Astrocyte of the spinal cord (primary cell): ENCODE measurements around the gene CARNS1.

ENCODE experiments used
- DNase-seq: peaks from one replicate; pipeline ENCODE4 v3.0.0; 2011; ENCODE audit warnings: low read depth, low spot score
- H3K4me3 ChIP-seq: 2 replicates; pipeline ENCODE4 v1.5.1; 2011; ENCODE audit warnings: low read depth, mild to moderate bottlenecking, low read length, moderate library complexity
- CTCF ChIP-seq: IDR thresholded peaks from 2 replicates; pipeline ENCODE4 v1.5.1; 2012; ENCODE audit warnings: low read depth, mild to moderate bottlenecking, low read length, inconsistent platforms
- in situ Hi-C: cut with HindIII; loops from 2 replicates; pipeline ENCODE4 v1.10.0; 2017; ENCODE audit warnings: low sequenced_read_pairs

The CARNS1 gene

GRCh38 chr11:67415501-67416304 is at the start of gene CARNS1:
TSS of gene CARNS1 (plus strand) at chr11:67415678. CDS start at chr11:67416200, 522 bp downstream.
- TF ChIP-seq CTCF = no peak
- in situ Hi-C loops = no loop called here
- no peak for DNase-seq
- no peak within 1 kb of the TSS for H3K4me3 ChIP-seq

GRCh38 chr11:67365736-67366444 is 49.6 kb upstream of the CARNS1 start:
- DNase-seq = no peak
- no peak overlapping the region for H3K4me3 ChIP-seq
- in situ Hi-C loops = no loop called here
- TF ChIP-seq CTCF = no peak

GRCh38 chr11:67366546-67366945 is 48.9 kb upstream of the CARNS1 start:
- DNase-seq = no peak
- TF ChIP-seq CTCF = no peak
- in situ Hi-C loops = no loop called here
- no peak overlapping the region for H3K4me3 ChIP-seq

GRCh38 chr11:67366961-67367760 is 48.3 kb upstream of the CARNS1 start:
- in situ Hi-C loops = no loop called here
- TF ChIP-seq CTCF = no peak
- no peak overlapping the region for H3K4me3 ChIP-seq
- DNase-seq = no peak

- in situ Hi-C loops = no loop called here
- no peak for TF ChIP-seq CTCF
- no peak overlapping the region for H3K4me3 ChIP-seq
- DNase-seq = no peak
Measured at GRCh38 chr11:67367761-67368227, 47.7 kb upstream of the CARNS1 start.

GRCh38 chr11:67368621-67369020 is 46.9 kb upstream of the CARNS1 start:
- H3K4me3 ChIP-seq = no peak overlapping the region
- DNase-seq = no peak
- in situ Hi-C loops = no loop called here
- no peak for TF ChIP-seq CTCF
